Body of pancreas (tissue), 4 donors: Measurements from ENCODE around the gene RAP1B.

ENCODE experiments used
- CTCF ChIP-seq, 7 experiments: fragments of 450-650 bp in 4 of 7; fragments of 200-600 bp in 3 of 7; sonication (generic) in 3 of 7; IDR thresholded peaks; one replicate each; pipeline ENCODE4 v1.5.1; 2016 to 2019; ENCODE audit warnings: antibody characterized with exemption in 7 of 7
- POLR2A ChIP-seq, 3 donors: fragments of 450-650 bp; IDR thresholded peaks; one replicate each; pipeline ENCODE4 v1.6.1; 2016; ENCODE audit warnings: antibody characterized with exemption in 3 of 3, mild to moderate bottlenecking in 2 of 3

GRCh38 chr12:68581926-68582325 is 28.8 kb upstream of the RAP1B start:
- no peak for TF ChIP-seq CTCF (IDR thresholded peaks at IDR 0.05)
- TF ChIP-seq POLR2A (IDR thresholded peaks at IDR 0.05): no peak
